HEK293 (cell line): ENCODE results near the gene ZSWIM6.

Source experiments
- GFI1B ChIP-seq: fragments of 450-650 bp; formaldehyde crosslinking; IDR thresholded peaks from 2 replicates; pipeline ENCODE4 v1.5.1; 2016; ENCODE audit warnings: missing biosample characterization, missing genetic modification characterization
- ZNF302 ChIP-seq: fragments of 450-650 bp; formaldehyde crosslinking; IDR thresholded peaks from 2 replicates; pipeline ENCODE4 v1.5.1; 2016; ENCODE audit warnings: missing biosample characterization, missing genetic modification characterization, low read depth
- TF ChIP-seq, protein P1 (sequence below): fragments of 450-650 bp; formaldehyde crosslinking; IDR thresholded peaks from 2 replicates; pipeline ENCODE4 v1.5.1; 2016; ENCODE audit warnings: missing biosample characterization, missing genetic modification characterization

DNA sequence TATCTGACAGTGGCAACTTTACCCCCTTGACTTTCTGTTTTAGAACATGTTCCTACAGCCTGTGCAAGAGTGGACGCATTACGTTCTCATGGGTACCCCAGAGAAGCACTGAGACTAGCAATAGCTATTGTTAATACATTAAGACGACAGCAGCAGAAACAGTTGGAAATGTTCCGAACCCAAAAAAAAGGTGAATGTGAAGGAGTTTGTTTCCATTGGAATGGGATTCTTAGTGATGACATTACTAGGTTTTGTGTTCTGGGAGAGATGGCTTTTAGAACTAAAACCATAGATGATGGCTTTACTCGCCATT, 194.1 kb downstream of the ZSWIM6 start:
- no peak for TF ChIP-seq ZNF302
- TF ChIP-seq, protein P1, sequence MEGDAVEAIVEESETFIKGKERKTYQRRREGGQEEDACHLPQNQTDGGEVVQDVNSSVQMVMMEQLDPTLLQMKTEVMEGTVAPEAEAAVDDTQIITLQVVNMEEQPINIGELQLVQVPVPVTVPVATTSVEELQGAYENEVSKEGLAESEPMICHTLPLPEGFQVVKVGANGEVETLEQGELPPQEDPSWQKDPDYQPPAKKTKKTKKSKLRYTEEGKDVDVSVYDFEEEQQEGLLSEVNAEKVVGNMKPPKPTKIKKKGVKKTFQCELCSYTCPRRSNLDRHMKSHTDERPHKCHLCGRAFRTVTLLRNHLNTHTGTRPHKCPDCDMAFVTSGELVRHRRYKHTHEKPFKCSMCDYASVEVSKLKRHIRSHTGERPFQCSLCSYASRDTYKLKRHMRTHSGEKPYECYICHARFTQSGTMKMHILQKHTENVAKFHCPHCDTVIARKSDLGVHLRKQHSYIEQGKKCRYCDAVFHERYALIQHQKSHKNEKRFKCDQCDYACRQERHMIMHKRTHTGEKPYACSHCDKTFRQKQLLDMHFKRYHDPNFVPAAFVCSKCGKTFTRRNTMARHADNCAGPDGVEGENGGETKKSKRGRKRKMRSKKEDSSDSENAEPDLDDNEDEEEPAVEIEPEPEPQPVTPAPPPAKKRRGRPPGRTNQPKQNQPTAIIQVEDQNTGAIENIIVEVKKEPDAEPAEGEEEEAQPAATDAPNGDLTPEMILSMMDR: no peak
- no peak for TF ChIP-seq GFI1B
